Fibroblast of gingiva (primary cell): ENCODE data around the gene DMBX1.

ENCODE experiments used
- DNase-seq: peaks from one replicate; pipeline ENCODE4 v3.0.0-alpha.2; 2011; ENCODE audit warnings: low read depth

The DMBX1 gene

GRCh38 chr1:46459315-46459714, 30.3 kb upstream of the DMBX1 start:
- DNase-seq = no peak

GRCh38 chr1:46461017-46461808, 28.4 kb upstream of the DMBX1 start:
- no peak for DNase-seq

GRCh38 chr1:46461809-46462448, 27.7 kb upstream of the DMBX1 start:
- no peak for DNase-seq

DNA sequence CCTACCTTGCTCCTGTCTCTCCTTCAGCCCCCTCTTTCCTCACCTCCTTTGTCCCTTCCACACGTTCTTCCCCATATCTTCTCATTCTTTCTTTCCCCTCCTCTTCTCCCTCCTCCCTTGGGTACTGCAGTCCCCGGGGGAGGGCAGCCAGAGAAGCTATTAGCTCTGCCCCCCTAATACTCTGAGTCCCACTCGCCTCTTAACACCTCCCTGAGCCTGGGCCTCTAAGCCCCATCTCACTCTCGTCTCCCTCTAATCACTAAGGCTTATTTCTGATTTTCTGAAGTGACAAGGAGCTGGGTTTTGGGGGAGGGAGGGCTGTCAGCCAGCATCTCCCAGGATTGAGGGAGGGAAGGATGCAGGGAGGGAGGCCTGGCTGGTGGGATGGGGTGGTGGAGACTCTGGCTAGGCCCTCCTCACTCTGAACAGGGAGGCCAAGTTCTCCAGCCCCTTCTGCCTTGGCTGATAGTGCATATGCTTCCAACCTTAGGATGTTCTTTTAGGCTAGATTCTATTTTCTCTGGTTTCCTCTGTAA, 25.6 kb upstream of the DMBX1 start:
- DNase-seq = no peak

- DNase-seq = no peak
Observed at GRCh38 chr1:46464915-46465314, 24.7 kb upstream of the DMBX1 start.

GRCh38 chr1:46465981-46466476, 23.6 kb upstream of the DMBX1 start:
- no peak for DNase-seq

- no peak for DNase-seq
Observed at GRCh38 chr1:46466477-46467182, 23.0 kb upstream of the DMBX1 start.

- no peak for DNase-seq
Observed at GRCh38 chr1:46467183-46467504, 22.5 kb upstream of the DMBX1 start.

DNA sequence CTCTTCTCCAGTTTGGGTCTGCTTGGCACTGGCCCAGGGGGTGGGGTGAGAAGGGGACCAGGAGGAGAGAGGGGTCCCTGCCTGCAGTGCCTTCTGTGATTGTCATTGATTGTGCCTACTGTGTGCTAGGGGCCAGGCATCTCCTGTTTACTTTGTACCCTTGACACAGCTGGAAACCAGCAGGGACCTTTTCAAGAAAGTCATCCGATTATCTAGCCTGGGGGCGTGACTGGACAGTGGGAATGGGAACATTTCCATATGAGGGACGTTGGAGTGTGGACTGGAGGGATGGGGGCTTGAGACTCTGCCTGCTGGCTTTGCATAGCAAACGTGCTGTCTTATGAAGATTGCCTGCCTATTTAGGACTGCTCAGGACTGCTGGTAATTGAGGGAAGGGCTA, 19.8 kb upstream of the DMBX1 start:
- no peak for DNase-seq

- DNase-seq = no peak
Observed at GRCh38 chr1:46471848-46472492, 17.7 kb upstream of the DMBX1 start.

DNA sequence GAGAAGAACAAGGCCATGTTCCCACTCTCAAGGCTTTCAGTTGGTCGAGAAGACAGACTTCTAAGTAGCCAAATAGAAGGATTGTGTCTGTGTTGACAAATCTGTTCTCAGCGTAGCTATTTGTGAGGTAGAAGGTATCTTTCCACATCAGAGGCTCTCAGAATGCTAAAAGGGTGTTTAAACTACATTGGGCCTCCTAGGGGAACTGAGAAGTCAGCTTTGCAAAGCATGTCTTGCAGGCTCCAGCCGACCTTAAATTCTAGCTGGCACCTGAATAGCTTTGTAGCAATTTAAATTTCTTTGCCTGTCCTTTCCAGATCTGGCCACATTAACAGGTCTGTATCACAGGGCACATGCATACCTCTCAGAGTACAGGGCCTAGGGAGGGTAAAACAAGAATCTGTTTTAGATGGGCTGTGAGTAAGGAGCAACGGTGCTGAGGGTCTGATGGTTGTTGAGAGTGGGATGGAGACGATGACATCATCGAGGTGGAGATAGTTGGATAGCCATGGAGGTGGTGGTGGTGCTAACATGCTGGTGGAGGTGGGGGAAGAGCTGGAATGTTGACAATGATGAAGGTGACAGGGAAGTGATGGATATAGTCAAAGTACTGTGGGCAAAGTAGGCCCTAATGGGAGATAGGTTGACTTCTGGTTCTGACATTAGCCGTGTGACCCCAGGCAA, 17.0 kb upstream of the DMBX1 start:
- no peak for DNase-seq

GRCh38 chr1:46473991-46474390, 15.6 kb upstream of the DMBX1 start:
- DNase-seq = no peak

DNA sequence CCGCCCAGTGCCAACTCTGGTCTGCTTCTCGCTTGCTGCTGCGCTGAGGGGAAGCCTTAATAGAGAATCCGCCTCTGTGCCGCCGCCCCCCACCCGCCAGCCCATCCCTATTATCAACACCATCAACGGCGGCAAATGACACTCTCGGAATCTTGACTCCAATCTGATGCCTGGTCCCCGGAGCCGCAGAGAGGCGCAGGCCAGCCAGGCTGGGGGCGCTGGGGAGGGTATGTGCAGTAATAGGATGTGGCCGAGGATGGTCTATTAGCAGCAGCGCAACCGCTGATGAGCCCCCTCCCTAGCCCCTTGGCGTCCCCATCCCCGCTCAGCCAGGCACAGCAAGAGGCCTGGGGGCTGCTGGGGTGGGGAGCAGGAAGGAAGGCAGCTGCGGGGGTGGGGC, 15.1 kb upstream of the DMBX1 start:
- DNase-seq = no peak

- DNase-seq = no peak
Observed at GRCh38 chr1:46476673-46477072, 13.0 kb upstream of the DMBX1 start.

GRCh38 chr1:46477153-46477929, 12.3 kb upstream of the DMBX1 start:
- DNase-seq = peak; percentile 46

DNA sequence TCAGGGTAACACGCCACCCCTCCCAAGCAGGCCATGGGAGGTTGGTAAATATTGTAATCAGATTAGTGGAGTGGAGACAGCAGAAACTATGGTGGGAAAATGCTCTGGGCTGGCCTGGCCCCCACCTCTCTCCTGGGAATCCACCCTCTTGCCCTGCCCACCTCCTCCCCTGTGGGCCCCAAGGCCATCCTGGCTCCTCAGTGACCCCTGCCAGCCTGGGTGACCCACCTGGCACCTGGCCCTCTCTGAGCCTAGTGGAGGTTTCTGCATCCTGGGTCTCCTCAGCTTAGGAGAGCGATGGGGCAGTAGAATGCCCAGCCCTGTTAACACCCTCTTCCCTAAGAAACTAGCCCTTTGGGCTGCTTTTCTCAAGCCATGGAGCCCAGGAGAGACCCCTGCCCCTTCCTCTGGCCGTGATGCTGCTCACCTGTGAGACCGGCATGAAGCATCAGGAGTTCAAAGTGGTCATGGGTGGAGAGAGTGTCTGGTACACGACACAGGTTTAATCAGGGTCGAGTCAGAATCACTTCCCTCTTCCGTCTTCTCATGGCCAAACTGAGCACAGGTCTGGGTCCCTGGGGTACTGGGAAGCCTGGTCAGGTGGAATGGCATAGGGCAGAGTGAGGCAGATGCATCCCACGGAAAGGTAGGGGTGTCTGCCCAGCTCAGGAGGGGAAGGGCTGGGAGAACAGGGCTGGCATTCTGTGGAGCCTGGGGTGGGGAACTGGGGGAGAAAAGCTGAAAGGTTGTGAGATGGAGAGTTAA, 10.7 kb upstream of the DMBX1 start:
- no peak for DNase-seq

DNA sequence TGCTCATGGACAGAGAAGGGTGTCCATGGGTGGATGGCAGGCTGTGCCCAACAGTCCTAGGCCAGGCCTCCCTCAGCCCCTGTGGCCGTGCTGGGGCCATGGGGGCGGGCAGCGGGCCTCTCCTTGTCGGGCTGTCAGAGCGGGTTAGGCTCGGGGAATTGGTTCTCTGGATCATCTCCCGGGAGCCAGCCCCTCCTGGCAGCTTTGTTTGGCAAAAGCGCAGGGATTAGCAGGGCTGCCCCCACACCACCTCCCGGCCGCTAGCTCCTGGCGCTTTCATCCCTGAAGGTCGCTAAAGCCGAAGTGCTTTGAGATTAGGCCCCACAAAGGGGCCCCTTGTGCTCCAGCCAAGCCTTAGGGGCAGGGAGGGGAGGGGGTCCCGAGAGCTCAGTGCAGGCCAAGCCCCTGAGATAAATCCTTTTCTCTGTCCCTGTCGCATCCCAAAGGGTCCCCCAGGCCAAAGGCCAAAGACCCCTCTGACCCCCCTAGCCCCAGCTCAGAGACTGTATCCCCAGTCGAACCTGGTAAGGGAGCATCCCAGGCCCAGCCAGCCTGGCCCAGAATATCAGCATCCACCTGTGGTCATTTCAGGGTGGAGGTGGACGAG, 9.8 kb upstream of the DMBX1 start:
- no peak for DNase-seq

DNA sequence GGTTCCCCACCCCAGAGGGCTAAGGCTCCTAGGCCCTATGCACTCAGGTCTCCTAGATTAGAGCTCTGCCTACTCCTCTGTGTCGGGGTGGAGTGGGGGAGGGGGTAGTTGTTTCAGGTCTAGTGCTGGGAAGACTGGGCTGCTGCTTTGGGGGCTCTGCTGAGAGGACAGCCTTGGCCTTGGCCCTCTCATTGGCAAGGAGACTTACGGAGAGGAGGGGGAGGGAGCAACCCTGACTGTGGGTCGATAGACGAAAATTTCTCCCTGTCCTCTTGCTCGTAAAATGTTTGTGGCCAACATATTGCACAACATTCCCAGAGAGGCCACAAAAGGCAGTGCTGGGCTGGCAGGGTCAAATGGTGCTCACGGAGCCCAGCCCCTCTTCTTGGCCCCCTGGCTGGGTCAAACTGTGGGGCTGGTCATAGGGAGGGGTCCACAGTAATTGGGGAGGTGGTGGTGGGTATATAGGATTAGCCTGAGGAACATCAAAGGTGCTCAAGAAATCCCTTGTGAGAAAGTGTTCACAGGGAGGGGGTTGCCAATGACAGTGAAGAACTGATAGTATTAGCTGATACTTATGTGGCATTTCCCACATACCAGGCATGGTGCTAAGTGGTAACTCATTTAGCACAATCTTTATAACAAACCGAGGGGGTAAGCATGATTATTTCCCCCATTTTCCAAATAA, 8.5 kb upstream of the DMBX1 start:
- DNase-seq = no peak

GRCh38 chr1:46481961-46482360, 7.7 kb upstream of the DMBX1 start:
- DNase-seq = no peak
